ENCODE data around the gene ZGPAT.
"Not testable (repeated sequence)": the region's sequence is repeated elsewhere in the genome, so short reads cannot be mapped to it uniquely, and the experiment has no call there.

The ZGPAT gene

GRCh38 chr20:63664143-63664851 lies 43.5 kb upstream of the ZGPAT start:
- Histone ChIP-seq H3K4me3 (ENCODE audit: low read depth in 1 of 2, low read length in 2 of 2) (no peak overlapping the region), H3K27me3 (ENCODE audit: low read depth, low read length) (no peaks in the 10 kb centered on the region), H3K4me1 (ENCODE audit: control insufficient read depth in 1 of 2, insufficient read depth in 2 of 2, low read length in 2 of 2) (peaks cover 0 to 7% of the 10 kb centered on the region in 2 donors), H3K9me3 (ENCODE audit: control insufficient read depth in 1 of 2, low read length in 2 of 2) (no peaks in the 10 kb centered on the region), H3K36me3 (ENCODE audit: control insufficient read depth in 1 of 2, insufficient read depth in 2 of 2, low read length in 2 of 2) (peaks cover 18 to 63% of the 10 kb centered on the region in 2 donors), H3K27ac (ENCODE audit: low read length) (no peak overlapping the region)

DNA sequence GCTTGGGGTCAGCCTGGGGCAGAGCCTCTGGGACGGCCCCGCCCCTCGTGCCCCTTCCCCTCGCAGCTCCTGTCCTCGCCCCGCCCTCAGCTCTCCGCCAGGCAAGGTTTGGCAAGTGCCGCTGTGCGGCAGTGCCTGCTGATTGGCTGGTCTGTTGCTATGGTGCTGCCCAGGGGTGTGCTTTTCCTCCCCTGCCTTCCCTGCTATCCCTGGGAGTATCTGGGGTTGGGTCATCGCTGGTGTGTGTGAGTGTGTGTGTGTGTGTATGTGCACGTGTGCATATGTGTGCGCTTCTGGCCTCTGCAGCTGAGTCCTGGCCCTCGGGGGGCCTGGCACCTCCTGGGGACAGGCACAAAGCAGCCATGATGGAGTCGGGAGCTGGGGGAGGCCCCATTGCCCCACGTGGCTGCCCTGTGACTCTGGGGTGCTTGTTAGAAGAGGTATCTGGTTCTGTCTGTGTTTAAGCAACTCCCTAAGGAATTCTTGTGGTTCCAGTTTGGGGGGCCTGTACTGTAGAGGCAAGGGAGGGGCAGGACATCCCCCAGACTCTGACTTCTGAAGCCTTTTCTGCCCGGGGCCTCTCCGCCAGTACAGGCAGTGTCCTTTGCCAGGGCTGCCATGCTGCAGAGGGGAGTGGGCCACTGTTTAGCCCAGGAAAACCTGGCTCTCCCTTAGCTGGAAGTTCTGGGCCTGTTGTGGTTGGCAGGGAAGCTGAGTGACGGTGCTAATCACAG lies 42.8 kb upstream of the ZGPAT start:
- Histone ChIP-seq H3K36me3 (ENCODE audit: control insufficient read depth in 1 of 2, insufficient read depth in 2 of 2, low read length in 2 of 2) (peaks cover 18 to 64% of the 10 kb centered on the region in 2 donors), H3K27me3 (ENCODE audit: low read depth, low read length) (no peaks in the 10 kb centered on the region), H3K27ac (ENCODE audit: low read length) (no peak overlapping the region), H3K4me3 (ENCODE audit: low read depth in 1 of 2, low read length in 2 of 2) (no peak overlapping the region), H3K4me1 (ENCODE audit: control insufficient read depth in 1 of 2, insufficient read depth in 2 of 2, low read length in 2 of 2) (no peaks in the 10 kb centered on the region), H3K9me3 (ENCODE audit: control insufficient read depth in 1 of 2, low read length in 2 of 2) (no peaks in the 10 kb centered on the region)

DNA sequence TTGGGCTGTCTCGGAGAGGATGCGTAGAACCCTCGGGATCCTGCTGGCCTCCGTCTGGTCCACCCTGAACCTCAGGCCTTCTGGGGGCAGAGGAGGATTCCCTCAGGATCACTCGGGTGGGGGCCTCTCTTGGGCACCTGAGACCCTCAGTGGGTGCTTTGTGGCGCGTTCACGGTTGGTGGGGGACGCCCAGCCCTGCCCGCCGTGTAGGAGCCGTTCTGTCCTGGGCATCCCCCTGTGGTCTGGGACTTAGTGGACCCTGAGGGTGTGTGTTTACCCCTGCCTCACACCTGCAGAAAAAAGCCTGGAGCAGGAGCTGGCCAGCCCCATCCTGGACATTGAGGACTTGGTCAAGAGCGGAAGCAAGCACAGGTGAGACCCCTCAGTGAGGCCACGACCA lies 42.1 kb upstream of the ZGPAT start:
- Histone ChIP-seq H3K9me3 (ENCODE audit: control insufficient read depth in 1 of 2, low read length in 2 of 2) (no peaks in the 10 kb centered on the region), H3K27me3 (ENCODE audit: low read depth, low read length) (no peaks in the 10 kb centered on the region), H3K27ac (ENCODE audit: low read length) (no peak overlapping the region), H3K36me3 (ENCODE audit: control insufficient read depth in 1 of 2, insufficient read depth in 2 of 2, low read length in 2 of 2) (peaks cover 18 to 64% of the 10 kb centered on the region in 2 donors), H3K4me1 (ENCODE audit: control insufficient read depth in 1 of 2, insufficient read depth in 2 of 2, low read length in 2 of 2) (no peaks in the 10 kb centered on the region), H3K4me3 (ENCODE audit: low read depth in 1 of 2, low read length in 2 of 2) (no peak overlapping the region)

DNA sequence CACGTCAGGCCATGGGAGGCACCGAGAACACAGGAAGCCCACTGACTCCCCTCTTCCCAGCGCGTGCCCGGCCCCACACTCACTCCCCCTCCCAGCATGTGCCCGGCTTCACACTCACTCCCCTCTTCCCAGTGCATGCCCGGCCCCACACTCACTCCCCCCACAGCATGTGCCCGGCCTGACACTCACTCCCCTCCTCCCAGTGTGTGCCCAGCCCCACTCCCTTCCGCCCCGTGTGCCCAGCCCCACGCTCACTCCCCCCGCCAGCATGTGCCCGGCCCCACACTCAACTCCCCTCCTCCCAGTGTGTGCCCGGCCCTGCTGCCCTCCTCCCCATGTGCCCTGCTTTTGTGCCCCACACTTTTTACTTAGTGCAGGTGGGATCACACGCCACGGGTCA lies 40.0 kb upstream of the ZGPAT start:
- H3K4me1 ChIP-seq (ENCODE audit: control insufficient read depth in 1 of 2, insufficient read depth in 2 of 2, low read length in 2 of 2) = no peaks in the 10 kb centered on the region
- no peaks in the 10 kb centered on the region for H3K9me3 ChIP-seq (ENCODE audit: control insufficient read depth in 1 of 2, low read length in 2 of 2)
- no peak overlapping the region for H3K27ac ChIP-seq (ENCODE audit: low read length)
- H3K4me3 ChIP-seq (ENCODE audit: low read depth in 1 of 2, low read length in 2 of 2) = no peak overlapping the region
- H3K36me3 ChIP-seq (ENCODE audit: control insufficient read depth in 1 of 2, insufficient read depth in 2 of 2, low read length in 2 of 2) = peaks cover 8 to 51% of the 10 kb centered on the region in 2 donors
- no peaks in the 10 kb centered on the region for H3K27me3 ChIP-seq (ENCODE audit: low read depth, low read length)

- Histone ChIP-seq H3K4me3 (ENCODE audit: low read depth in 1 of 2, low read length in 2 of 2) (no peak overlapping the region), H3K27ac (ENCODE audit: low read length) (no peak overlapping the region), H3K9me3 (ENCODE audit: control insufficient read depth in 1 of 2, low read length in 2 of 2) (no peaks in the 10 kb centered on the region), H3K27me3 (ENCODE audit: low read depth, low read length) (no peaks in the 10 kb centered on the region), H3K4me1 (ENCODE audit: control insufficient read depth in 1 of 2, insufficient read depth in 2 of 2, low read length in 2 of 2) (no peaks in the 10 kb centered on the region), H3K36me3 (ENCODE audit: control insufficient read depth in 1 of 2, insufficient read depth in 2 of 2, low read length in 2 of 2) (peaks cover 8 to 49% of the 10 kb centered on the region in 2 donors)
These were observed 39.5 kb upstream of the ZGPAT start for GRCh38 chr20:63668351-63668750.

DNA sequence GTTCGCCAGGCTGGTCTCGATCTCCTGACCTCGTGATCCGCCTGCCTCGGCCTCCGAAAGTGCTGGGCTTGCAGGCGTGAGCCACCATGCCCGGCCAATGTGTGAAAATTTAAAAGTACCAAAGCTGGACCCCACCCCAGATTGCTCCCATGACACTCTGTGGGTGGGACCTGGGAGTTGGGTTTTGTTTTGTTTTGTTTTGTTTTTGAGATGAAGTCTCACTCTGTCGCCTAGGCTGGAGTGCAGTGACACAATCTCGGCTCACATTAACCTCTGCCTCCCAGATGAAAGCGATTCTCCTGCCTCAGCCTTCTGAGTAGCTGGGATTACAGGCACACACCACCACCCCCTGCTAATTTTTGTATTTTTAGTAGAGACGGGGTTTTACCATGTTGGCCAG lies 36.1 kb upstream of the ZGPAT start:
- H3K4me1 ChIP-seq (ENCODE audit: control insufficient read depth in 1 of 2, insufficient read depth in 2 of 2, low read length in 2 of 2); H3K27ac ChIP-seq (ENCODE audit: low read length); H3K27me3 ChIP-seq (ENCODE audit: low read depth, low read length); H3K4me3 ChIP-seq (ENCODE audit: low read depth in 1 of 2, low read length in 2 of 2); H3K9me3 ChIP-seq (ENCODE audit: control insufficient read depth in 1 of 2, low read length in 2 of 2): not testable (repeated sequence)
- H3K36me3 ChIP-seq (ENCODE audit: control insufficient read depth in 1 of 2, insufficient read depth in 2 of 2, low read length in 2 of 2) = peaks cover 9 to 57% of the 10 kb centered on the region in 2 donors

- peaks cover 9 to 49% of the 10 kb centered on the region in 2 donors for H3K36me3 ChIP-seq (ENCODE audit: control insufficient read depth in 1 of 2, insufficient read depth in 2 of 2, low read length in 2 of 2)
- no peaks in the 10 kb centered on the region for H3K9me3 ChIP-seq (ENCODE audit: control insufficient read depth in 1 of 2, low read length in 2 of 2)
- no peak overlapping the region for H3K27ac ChIP-seq (ENCODE audit: low read length)
- H3K4me1 ChIP-seq (ENCODE audit: control insufficient read depth in 1 of 2, insufficient read depth in 2 of 2, low read length in 2 of 2) = no peaks in the 10 kb centered on the region
- no peaks in the 10 kb centered on the region for H3K27me3 ChIP-seq (ENCODE audit: low read depth, low read length)
- H3K4me3 ChIP-seq (ENCODE audit: low read depth in 1 of 2, low read length in 2 of 2) = no peak overlapping the region
These were observed 35.2 kb upstream of the ZGPAT start for GRCh38 chr20:63672666-63673065.

DNA sequence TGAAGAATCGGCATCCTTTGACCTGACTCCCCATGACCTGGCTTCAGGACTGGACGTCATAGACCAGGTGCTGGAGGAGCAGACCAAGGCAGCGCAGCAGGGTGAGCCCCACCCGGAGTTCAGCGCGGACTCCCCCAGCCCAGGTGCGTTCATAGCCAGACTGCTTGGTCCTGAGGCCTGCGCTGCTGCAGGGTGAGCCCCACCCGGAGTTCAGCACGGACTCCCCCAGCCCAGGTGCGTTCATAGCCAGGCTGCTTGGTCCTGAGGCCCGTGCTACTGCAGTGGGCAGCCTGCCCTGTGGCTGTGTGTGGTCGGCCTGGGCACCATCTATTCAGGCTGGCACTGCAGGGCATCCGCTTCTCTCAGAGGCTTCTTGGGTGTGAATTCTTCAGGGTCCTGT lies 33.9 kb upstream of the ZGPAT start:
- H3K4me1 ChIP-seq (ENCODE audit: control insufficient read depth in 1 of 2, insufficient read depth in 2 of 2, low read length in 2 of 2) = no peaks in the 10 kb centered on the region
- H3K27ac ChIP-seq (ENCODE audit: low read length) = no peak overlapping the region
- no peak overlapping the region for H3K4me3 ChIP-seq (ENCODE audit: low read depth in 1 of 2, low read length in 2 of 2)
- no peaks in the 10 kb centered on the region for H3K9me3 ChIP-seq (ENCODE audit: control insufficient read depth in 1 of 2, low read length in 2 of 2)
- H3K36me3 ChIP-seq (ENCODE audit: control insufficient read depth in 1 of 2, insufficient read depth in 2 of 2, low read length in 2 of 2) = peaks cover 5 to 48% of the 10 kb centered on the region in 2 donors
- H3K27me3 ChIP-seq (ENCODE audit: low read depth, low read length) = no peaks in the 10 kb centered on the region

GRCh38 chr20:63675681-63676368 lies 32.0 kb upstream of the ZGPAT start:
- Histone ChIP-seq H3K36me3 (ENCODE audit: control insufficient read depth in 1 of 2, insufficient read depth in 2 of 2, low read length in 2 of 2) (peaks cover 5 to 56% of the 10 kb centered on the region in 2 donors), H3K27ac (ENCODE audit: low read length) (no peak overlapping the region), H3K4me1 (ENCODE audit: control insufficient read depth in 1 of 2, insufficient read depth in 2 of 2, low read length in 2 of 2) (no peaks in the 10 kb centered on the region), H3K27me3 (ENCODE audit: low read depth, low read length) (no peaks in the 10 kb centered on the region), H3K4me3 (ENCODE audit: low read depth in 1 of 2, low read length in 2 of 2) (no peak overlapping the region), H3K9me3 (ENCODE audit: control insufficient read depth in 1 of 2, low read length in 2 of 2) (no peaks in the 10 kb centered on the region)

- H3K27me3 ChIP-seq (ENCODE audit: low read depth, low read length) = no peaks in the 10 kb centered on the region
- no peaks in the 10 kb centered on the region for H3K9me3 ChIP-seq (ENCODE audit: control insufficient read depth in 1 of 2, low read length in 2 of 2)
- no peak overlapping the region for H3K27ac ChIP-seq (ENCODE audit: low read length)
- H3K4me1 ChIP-seq (ENCODE audit: control insufficient read depth in 1 of 2, insufficient read depth in 2 of 2, low read length in 2 of 2) = peaks cover 0 to 14% of the 10 kb centered on the region in 2 donors
- peaks cover 5 to 49% of the 10 kb centered on the region in 2 donors for H3K36me3 ChIP-seq (ENCODE audit: control insufficient read depth in 1 of 2, insufficient read depth in 2 of 2, low read length in 2 of 2)
- no peak overlapping the region for H3K4me3 ChIP-seq (ENCODE audit: low read depth in 1 of 2, low read length in 2 of 2)
These were observed 29.8 kb upstream of the ZGPAT start for GRCh38 chr20:63678071-63678470.

- peaks cover 5 to 46% of the 10 kb centered on the region in 2 donors for H3K36me3 ChIP-seq (ENCODE audit: control insufficient read depth in 1 of 2, insufficient read depth in 2 of 2, low read length in 2 of 2)
- H3K4me1 ChIP-seq (ENCODE audit: control insufficient read depth in 1 of 2, insufficient read depth in 2 of 2, low read length in 2 of 2) = peaks cover 0 to 14% of the 10 kb centered on the region in 2 donors
- H3K27ac ChIP-seq (ENCODE audit: low read length) = no peak overlapping the region
- H3K4me3 ChIP-seq (ENCODE audit: low read depth in 1 of 2, low read length in 2 of 2) = no peak overlapping the region
- no peaks in the 10 kb centered on the region for H3K9me3 ChIP-seq (ENCODE audit: control insufficient read depth in 1 of 2, low read length in 2 of 2)
- no peaks in the 10 kb centered on the region for H3K27me3 ChIP-seq (ENCODE audit: low read depth, low read length)
These were observed 29.0 kb upstream of the ZGPAT start for GRCh38 chr20:63678667-63679465.
